HepG2 (cell line): ENCODE results near the gene DDX19B. TPM values are rescaled to one million over a fixed set of nuclear protein-coding genes. Genes with fewer than 3 reads are reported as not detected.

Experiments
- DR1 ChIP-seq: sonication (generic); formaldehyde crosslinking; IDR thresholded peaks from 2 replicates; pipeline ENCODE4 v1.8.0; 2021; ENCODE audit warnings: mild to moderate bottlenecking, missing genetic modification reagents, inconsistent platforms
- DRAP1 ChIP-seq: IDR thresholded peaks from 2 replicates; pipeline ENCODE4 v1.6.1; 2016; ENCODE audit warnings: missing genetic modification reagents, missing compliant biosample characterization
- HNF1A ChIP-seq, 2 experiments: sonication (generic) in 1 of 2; formaldehyde crosslinking in 1 of 2; IDR thresholded peaks; 2 replicates each; pipeline versions ENCODE4 v1.4.0 to v1.6.1; 2016 to 2020; ENCODE audit warnings: borderline replicate concordance in 1 of 2, low read depth in 1 of 2, mild to moderate bottlenecking in 1 of 2, missing genetic modification reagents in 1 of 2
- KAT8 ChIP-seq: IDR thresholded peaks from 2 replicates; pipeline ENCODE4 v1.6.1; 2016; ENCODE audit warnings: missing genetic modification reagents, missing compliant biosample characterization
- LCORL ChIP-seq, 2 experiments: fragments of 450-650 bp in 1 of 2; sonication (generic) in 1 of 2; formaldehyde crosslinking in 1 of 2; IDR thresholded peaks; 2 replicates each; pipeline versions ENCODE4 v1.5.0 to v1.6.1; 2017 to 2020; ENCODE audit warnings: antibody characterized with exemption in 1 of 2, missing genetic modification reagents in 1 of 2
- RBM22 ChIP-seq: fragments of 200-400 bp; formaldehyde crosslinking; optimal IDR thresholded peaks from 2 replicates; pipeline ENCODE3; 2017; ENCODE audit warnings: mild to moderate bottlenecking, low read length, moderate library complexity
- RFXANK ChIP-seq: IDR thresholded peaks from 2 replicates; pipeline ENCODE4 v1.6.1; 2016
- SP1 ChIP-seq, 2 experiments: fragments of 450-650 bp in 1 of 2; sonication (generic) in 1 of 2; formaldehyde crosslinking in 1 of 2; IDR thresholded peaks; 2 replicates each; pipeline versions ENCODE4 v1.4.0 to v1.6.1; 2016 to 2020; ENCODE audit warnings: missing genetic modification reagents in 1 of 2
- TBX3 ChIP-seq: fragments of 450-650 bp; IDR thresholded peaks from 2 replicates; pipeline ENCODE4 v1.6.1; 2017; ENCODE audit warnings: antibody characterized with exemption, mild to moderate bottlenecking, inconsistent platforms, borderline replicate concordance
- ZBTB3 ChIP-seq: sonication (generic); formaldehyde crosslinking; IDR thresholded peaks from 2 replicates; pipeline ENCODE4 v1.4.0; 2020; ENCODE audit warnings: low read depth, mild to moderate bottlenecking, moderate library complexity, missing genetic modification reagents, borderline replicate concordance
- ZNF20 ChIP-seq: sonication (generic); formaldehyde crosslinking; IDR thresholded peaks from 2 replicates; pipeline ENCODE4 v1.4.0; 2020; ENCODE audit warnings: mild to moderate bottlenecking, moderate library complexity, missing genetic modification reagents
- ZNF30 ChIP-seq: sonication (generic); formaldehyde crosslinking; IDR thresholded peaks from 2 replicates; pipeline ENCODE4 v1.5.0; 2020; ENCODE audit warnings: mild to moderate bottlenecking, missing genetic modification reagents
- ZNF354B ChIP-seq: sonication (generic); formaldehyde crosslinking; IDR thresholded peaks from 2 replicates; pipeline ENCODE4 v1.8.0; 2022; ENCODE audit warnings: mild to moderate bottlenecking, missing genetic modification reagents
- ZNF605 ChIP-seq: sonication (generic); formaldehyde crosslinking; IDR thresholded peaks from 2 replicates; pipeline ENCODE4 v1.8.0; 2022; ENCODE audit warnings: mild to moderate bottlenecking, missing genetic modification reagents
- ZNF609 ChIP-seq: sonication (generic); formaldehyde crosslinking; IDR thresholded peaks from 2 replicates; pipeline ENCODE4 v1.4.0; 2020; ENCODE audit warnings: mild to moderate bottlenecking, missing genetic modification reagents, borderline replicate concordance
- ZNF713 ChIP-seq: sonication (generic); formaldehyde crosslinking; IDR thresholded peaks from 2 replicates; pipeline ENCODE4 v1.4.0; 2020; ENCODE audit warnings: mild to moderate bottlenecking, missing genetic modification reagents
- ZNF772 ChIP-seq: sonication (generic); formaldehyde crosslinking; IDR thresholded peaks from 2 replicates; pipeline ENCODE4 v1.5.0; 2020; ENCODE audit warnings: mild to moderate bottlenecking, missing genetic modification reagents
- ZNF780A ChIP-seq: sonication (generic); formaldehyde crosslinking; IDR thresholded peaks from 2 replicates; pipeline ENCODE4 v1.8.0; 2022; ENCODE audit warnings: mild to moderate bottlenecking, missing genetic modification reagents, moderate library complexity
- ZNF879 ChIP-seq: sonication (generic); formaldehyde crosslinking; IDR thresholded peaks from 2 replicates; pipeline ENCODE4 v1.8.1; 2023; ENCODE audit warnings: missing genetic modification reagents
- ZSCAN12 ChIP-seq: sonication (generic); formaldehyde crosslinking; IDR thresholded peaks from 2 replicates; pipeline ENCODE4 v1.9.0; 2021; ENCODE audit warnings: mild to moderate bottlenecking, missing genetic modification reagents
- ZSCAN29 ChIP-seq: sonication (generic); formaldehyde crosslinking; conservative IDR thresholded peaks from 2 replicates; pipeline ENCODE4 v1.4.0; 2020; ENCODE audit warnings: mild to moderate bottlenecking, missing genetic modification reagents
- polyA plus RNA-seq, 8 experiments: library from polyadenylated mRNA; depleted of rRNA in 3 of 8; stranded (reverse) in 7 of 8; unstranded in 1 of 8; fragments of >200 nt; fragmentation: Illumina TruSeq in 4 of 8; extraction: Trizol in 4 of 8; gene quantifications; 2 replicates each; pipeline versions ENCODE4 v1.2.1 to v1.2.3, GENCODE V29; 2011 to 2016; ENCODE audit warnings: low read depth in 4 of 8, missing spikeins in 1 of 8, mixed read lengths in 1 of 8; ENCODE audit not compliant: insufficient read depth in 1 of 8
- total RNA-seq, 5 experiments: library from RNA; depleted of rRNA; stranded (reverse); fragments of >200 nt; fragmentation: Illumina TruSeq; extraction: Trizol; gene quantifications; 2 replicates each; pipeline ENCODE4 v1.2.3, GENCODE V29; 2016; ENCODE audit warnings: low read depth in 1 of 5

Gene DDX19B
- total and polyA plus RNA-seq, 2 of the 13 experiments (the other 11 are each of a cell fraction or from before 2014, with no cell fraction given): 36.2 to 40.0 TPM

- TF ChIP-seq ZNF772 (CRISPR knock-in tag) (no peak), ZNF609 (CRISPR knock-in tag) (no peak), TBX3 (no peak), KAT8 (CRISPR knock-in tag) (no peak), ZNF20 (no peak), ZNF780A (CRISPR knock-in tag) (no peak), ZNF605 (CRISPR knock-in tag) (no peak), ZSCAN12 (no peak), ZNF713 (no peak), RBM22 (peak; percentile 82), ZNF30 (CRISPR knock-in tag) (no peak), ZNF354B (CRISPR knock-in tag) (no peak), ZSCAN29 (CRISPR knock-in tag) (no peak), DR1 (CRISPR knock-in tag) (no peak), RFXANK (CRISPR knock-in tag) (no peak), SP1 (IDR thresholded peaks at IDR 0.05) (no peak), SP1 (CRISPR knock-in tag; IDR thresholded peaks at IDR 0.05) (no peak), ZNF879 (CRISPR knock-in tag) (no peak), HNF1A (IDR thresholded peaks at IDR 0.05; ENCODE audit: low read depth) (no peak), HNF1A (CRISPR knock-in tag; IDR thresholded peaks at IDR 0.05; ENCODE audit: borderline replicate concordance) (no peak), ZBTB3 (CRISPR knock-in tag) (no peak), LCORL (IDR thresholded peaks at IDR 0.05) (no peak), LCORL (CRISPR knock-in tag; IDR thresholded peaks at IDR 0.05) (peak; percentile 66), DRAP1 (CRISPR knock-in tag) (no peak)
These were observed 44.6 kb upstream of the DDX19B start (continued) for GRCh38 chr16:70254180-70254964.
